ENCODE results near the gene TRIM50.

GRCh38 chr7:73314271-73314670 is 13.6 kb downstream of the TRIM50 start:
- TF ChIP-seq CTCF (IDR thresholded peaks at IDR 0.05; ENCODE audit: low read length): no peak
- TF ChIP-seq EZH2 (optimal IDR thresholded peaks at IDR 0.05; ENCODE audit: low read depth, low read length): no peak

Measured in MM.1S (cell line).